Neural progenitor cell (in vitro differentiated cells): ENCODE results near the gene CA14.

Source experiments
- EZH2 ChIP-seq: fragments of 200-600 bp; sonication (generic); IDR thresholded peaks from 2 replicates; pipeline ENCODE4 v1.6.1; 2017; ENCODE audit warnings: antibody characterized with exemption, mild to moderate bottlenecking, moderate library complexity
- TF ChIP-seq, protein P1 (sequence below): fragments of 200-600 bp; sonication (generic); IDR thresholded peaks from 2 replicates; pipeline ENCODE4 v1.5.1; 2017; ENCODE audit warnings: antibody characterized with exemption, mild to moderate bottlenecking

DNA sequence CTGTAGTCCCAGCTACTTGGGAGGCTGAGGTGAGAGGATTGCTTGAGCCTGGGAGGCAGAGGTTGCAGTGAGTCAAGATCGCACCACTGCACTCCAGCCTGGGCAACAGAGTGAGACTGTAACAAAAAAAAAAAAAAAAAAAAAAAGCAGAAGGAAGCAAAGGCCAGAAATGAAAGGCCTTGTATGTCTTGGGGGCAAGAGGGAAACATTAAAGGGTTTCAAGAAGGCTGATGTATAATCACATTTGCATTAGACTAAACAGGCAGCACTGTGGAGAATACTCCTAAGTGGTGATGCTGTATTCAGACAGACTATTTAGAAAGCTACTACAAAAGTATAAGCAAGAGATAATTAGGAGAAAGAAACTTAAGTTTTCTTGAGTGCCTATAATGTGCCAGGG is 32.0 kb upstream of the CA14 start:
- TF ChIP-seq, protein P1, sequence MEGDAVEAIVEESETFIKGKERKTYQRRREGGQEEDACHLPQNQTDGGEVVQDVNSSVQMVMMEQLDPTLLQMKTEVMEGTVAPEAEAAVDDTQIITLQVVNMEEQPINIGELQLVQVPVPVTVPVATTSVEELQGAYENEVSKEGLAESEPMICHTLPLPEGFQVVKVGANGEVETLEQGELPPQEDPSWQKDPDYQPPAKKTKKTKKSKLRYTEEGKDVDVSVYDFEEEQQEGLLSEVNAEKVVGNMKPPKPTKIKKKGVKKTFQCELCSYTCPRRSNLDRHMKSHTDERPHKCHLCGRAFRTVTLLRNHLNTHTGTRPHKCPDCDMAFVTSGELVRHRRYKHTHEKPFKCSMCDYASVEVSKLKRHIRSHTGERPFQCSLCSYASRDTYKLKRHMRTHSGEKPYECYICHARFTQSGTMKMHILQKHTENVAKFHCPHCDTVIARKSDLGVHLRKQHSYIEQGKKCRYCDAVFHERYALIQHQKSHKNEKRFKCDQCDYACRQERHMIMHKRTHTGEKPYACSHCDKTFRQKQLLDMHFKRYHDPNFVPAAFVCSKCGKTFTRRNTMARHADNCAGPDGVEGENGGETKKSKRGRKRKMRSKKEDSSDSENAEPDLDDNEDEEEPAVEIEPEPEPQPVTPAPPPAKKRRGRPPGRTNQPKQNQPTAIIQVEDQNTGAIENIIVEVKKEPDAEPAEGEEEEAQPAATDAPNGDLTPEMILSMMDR, result no peak
- no peak for TF ChIP-seq EZH2
